Measurements from ENCODE around the gene PCGF6.
"Not testable (repeated sequence)": the region's sequence is repeated elsewhere in the genome, so short reads cannot be mapped to it uniquely, and the experiment has no call there.

PCGF6 gene

DNA sequence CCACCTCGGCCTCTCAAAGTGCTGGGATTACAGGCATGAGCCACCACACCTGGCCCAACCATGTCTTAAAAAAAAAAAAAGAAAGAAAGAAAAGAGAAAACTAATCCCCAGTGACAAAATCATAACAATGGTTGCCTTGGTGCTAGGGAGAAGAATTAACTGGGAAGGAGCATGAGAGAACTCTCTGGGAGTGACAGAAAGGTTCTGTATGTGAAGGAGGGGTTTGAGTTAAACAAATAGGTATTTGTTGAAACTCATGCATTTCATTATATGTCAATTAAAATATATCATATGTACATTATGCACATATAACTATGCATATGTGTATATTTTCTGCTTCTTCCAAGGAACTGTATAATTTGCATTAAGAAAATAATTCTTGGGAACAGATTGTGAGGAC, 40.7 kb downstream of the PCGF6 start:
- no peak for DNase-seq

DNA sequence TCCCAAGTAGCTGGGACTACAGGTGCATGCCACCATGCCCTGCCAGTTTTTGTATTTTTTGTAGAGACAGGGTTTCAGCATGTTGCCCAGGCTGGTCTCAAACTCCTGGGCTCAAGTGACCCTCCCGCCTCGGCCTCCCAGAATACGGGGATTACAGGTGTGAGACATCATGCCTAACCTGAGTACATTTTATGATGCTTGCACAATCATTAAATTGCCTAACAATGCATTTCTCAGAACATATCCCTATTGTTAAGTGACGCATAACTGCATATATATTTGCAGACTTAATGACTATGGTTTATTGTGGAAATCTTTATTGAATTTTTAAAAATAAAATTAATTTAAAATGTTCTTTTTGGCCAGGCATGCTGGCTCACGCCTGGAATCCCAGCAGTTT, 43.3 kb downstream of the PCGF6 start:
- no peak for DNase-seq

DNA sequence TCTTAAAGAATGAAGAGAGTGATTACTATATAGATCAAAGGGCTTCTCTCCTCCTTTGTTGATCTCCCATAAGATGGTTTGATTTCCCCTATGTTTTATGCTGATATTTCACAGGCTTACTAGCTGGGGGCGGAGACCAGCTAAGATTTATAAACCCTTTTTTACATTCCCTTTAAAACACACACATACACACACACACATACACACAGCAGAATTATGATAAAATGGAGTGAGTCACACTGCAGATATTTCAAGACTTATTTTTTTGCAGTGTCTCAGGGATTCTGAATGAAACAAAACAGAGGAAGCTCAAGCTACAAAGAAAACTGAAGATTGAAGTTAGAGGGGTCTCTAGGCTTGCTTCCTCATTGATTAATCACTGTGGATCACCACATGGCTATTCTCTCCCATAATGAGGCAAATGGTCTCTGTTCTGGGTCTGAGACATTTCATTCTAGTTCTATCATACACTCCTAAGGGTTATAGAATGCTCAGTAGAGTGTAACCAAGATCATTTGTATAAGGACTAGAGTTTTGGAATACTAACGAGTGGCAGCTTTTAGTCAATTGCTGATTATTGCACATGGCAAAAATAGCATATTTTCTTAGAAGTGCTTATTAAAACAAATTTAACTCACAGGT, 55.4 kb downstream of the PCGF6 start:
- DNase-seq: no peak

DNA sequence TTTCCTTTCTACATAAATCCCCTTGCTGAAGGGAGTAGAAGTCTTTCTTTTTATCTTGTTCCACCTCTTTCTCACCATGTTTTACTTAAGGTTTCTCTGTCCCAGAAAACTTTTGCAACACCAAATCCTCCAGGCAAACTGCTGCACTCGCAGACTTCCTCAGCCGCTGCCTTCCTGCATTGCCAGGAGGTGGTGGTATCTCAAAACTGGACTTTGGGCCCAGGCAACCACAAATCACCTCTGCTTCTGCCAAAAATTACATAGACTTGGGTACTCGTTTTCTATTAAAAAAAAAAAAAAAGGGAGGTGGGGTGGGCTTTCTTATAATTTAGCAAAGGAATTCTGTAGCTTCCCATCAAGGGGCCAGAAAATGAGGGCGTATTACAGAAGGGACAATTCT, 59.4 kb downstream of the PCGF6 start:
- no peak for DNase-seq

DNA sequence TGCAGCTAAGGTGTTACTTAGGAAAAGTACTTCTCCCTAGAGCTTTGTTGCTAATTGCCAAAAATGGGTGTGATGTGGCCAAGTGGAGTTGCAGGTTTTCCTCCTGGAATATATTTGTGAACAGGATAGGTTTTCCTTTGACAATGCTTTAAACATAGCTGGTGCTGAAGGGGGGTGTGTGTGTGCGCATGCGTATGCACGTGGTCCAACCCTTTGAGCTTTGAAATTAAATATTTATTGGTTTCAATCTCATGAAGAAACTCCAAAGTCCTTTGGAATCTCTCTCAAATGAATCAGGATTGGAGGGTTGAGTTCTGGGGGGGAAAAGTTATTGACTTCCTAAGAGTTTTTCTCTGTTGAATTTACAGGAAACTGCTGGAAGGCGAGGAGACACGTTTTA, 62.9 kb downstream of the PCGF6 start:
- DNase-seq: no peak

DNA sequence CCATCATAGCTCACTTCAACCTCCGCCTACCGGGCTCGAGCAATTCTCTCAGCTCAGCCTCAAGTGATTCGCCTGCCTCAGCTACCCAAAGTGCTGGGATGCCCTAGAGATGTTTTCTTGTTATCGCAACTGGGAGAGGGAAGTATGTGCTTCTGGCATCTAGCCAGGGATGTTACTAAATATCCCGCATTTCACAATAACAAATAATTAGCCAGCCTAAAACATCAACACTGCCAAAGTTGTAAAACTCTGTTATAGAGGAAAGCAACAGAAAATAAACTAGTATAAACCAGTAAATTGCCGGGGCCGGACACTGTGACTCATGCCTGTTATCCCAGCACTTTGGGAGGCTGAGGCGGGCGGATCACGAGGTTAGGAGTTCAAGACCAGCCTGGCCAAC, 66.8 kb downstream of the PCGF6 start:
- no peak for DNase-seq

DNA sequence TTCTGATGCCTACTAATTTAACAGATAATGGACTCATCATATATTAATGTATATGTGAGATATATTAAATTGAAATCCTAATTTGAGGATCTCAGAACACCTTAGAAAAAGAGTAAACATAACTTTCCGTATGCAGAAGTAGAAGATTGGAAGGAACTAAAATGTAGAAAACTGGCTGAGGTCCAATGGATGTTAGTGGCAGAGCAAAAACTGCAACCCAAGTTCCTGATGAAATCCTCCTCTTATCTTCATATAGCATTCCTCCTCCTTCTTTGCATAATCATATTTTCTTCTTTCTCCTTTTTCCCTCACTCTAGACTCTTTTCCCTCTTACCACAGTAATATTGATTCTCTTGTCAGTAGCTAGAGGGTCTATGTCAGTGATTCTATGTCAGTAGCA, 68.0 kb downstream of the PCGF6 start:
- no peak for DNase-seq

DNA sequence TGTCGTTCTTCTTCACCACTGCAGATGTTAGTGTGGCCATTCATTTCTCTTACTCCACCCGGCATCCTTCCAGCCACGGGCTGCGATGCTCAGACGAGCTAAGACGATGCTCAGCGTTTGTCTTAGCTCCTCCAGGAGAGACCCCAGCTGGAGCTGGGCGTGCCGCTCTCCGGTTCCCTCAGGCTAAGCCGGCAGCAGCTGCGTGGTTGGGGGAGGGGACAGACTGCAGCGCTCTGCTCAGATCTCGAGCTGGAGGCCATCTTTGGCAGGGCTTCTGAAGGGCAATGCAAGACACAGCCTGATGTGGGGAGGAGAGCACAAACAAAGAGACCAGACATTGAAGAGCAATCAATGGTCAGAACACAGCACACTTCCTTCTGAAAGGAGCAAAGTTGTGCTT, 69.2 kb downstream of the PCGF6 start:
- peak; percentile 88 for DNase-seq

DNA sequence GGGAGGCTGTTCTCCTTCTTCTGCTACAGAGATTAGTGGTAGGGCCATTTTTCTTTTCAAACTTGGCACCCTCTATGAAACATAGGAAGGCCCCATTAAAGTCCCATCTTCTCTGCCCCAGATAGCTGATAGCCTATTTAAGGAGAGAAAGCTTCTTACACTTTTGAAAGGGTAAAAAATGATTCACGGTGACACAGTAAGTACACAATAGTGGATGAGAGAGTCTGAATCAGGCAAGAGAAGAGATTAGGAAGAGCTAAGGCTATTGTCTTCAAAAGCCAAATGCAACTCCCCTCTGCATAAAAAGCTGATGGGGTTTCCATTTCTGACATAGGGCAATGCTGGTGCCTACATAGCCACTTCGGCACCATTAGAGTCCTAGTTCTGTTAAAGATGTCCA, 70.4 kb downstream of the PCGF6 start:
- peak; percentile 11 for DNase-seq

DNA sequence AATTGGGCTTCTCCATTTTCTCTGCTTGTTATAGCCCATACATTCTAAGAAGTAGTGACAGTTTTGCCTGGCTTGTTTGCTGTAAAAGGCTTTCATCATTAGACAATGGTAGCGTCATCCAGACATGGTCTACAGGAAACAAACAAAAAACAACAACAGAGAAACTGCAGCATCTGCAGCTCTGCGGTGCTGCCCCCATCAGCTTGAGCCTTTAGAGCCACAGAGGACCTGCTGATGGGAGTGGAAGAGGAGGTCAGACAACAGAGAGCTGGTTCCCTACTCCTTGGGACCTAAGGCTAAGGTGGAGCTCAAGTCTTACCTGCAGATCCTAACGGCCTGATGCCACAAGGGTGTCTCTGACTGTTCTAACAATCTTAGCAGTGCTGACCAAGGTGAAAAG, 70.9 kb downstream of the PCGF6 start:
- DNase-seq: peak; percentile 23

DNA sequence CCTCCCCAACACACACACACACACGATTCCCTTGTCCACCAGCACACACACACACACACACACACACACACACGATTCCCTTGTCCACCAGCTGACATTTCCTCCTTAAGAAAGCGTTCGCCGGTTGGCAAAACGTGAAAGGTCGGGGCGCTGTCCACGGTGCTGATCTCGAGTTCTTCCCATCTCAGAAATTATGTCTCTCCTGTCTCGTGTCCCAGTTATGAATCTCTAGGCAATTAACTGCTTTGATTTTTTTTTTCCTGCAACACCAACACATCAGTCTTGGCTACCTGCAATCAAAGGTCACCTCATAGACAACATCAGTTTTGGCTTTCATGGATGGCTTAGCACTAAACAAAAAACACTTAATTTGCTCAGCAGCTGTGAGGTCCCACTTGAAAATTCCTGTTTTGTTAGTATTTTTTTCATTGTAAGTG, 72.1 kb downstream of the PCGF6 start:
- peak; percentile 75 for DNase-seq

DNA sequence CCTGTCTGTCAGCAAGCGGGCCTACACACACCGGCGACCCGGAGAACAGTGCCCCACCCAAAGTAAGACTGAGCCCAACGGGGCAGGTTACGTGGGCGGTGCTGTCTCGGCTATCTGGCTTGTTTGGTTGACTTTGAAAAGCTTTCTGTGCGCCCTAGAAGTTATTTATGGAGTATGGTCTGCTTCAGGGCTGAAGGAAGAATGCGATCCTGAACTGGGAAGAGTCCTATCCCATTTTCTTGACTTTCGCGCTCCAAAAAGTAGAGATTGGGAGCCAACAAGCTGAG, 72.5 kb downstream of the PCGF6 start:
- DNase-seq: no peak

DNA sequence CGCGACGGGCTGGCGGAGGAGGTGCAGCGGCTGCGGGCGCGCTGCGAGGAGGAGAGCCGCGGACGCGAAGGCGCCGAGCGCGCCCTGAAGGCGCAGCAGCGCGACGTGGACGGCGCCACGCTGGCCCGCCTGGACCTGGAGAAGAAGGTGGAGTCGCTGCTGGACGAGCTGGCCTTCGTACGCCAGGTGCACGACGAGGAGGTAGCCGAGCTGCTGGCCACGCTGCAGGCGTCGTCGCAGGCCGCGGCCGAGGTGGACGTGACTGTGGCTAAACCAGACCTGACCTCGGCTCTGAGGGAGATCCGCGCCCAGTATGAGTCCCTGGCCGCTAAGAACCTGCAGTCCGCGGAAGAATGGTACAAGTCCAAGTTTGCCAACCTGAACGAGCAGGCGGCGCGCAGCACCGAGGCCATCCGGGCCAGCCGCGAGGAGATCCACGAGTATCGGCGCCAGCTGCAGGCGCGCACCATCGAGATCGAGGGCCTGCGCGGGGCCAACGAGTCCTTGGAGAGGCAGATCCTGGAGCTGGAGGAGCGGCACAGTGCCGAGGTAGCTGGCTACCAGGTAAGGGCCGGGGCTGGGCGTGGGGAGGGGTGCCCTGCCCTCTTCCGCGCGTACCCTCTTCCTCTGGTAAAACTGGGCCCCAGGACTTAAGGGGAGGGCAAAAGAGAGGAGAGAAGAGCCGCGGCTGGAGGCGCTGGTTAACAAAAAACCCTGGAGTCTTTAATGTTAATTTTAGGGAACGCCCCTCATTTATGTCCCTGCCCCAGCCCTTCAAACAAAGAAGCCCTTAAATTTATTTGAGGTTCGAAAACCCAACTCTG, 73.0 kb downstream of the PCGF6 start:
- peak; percentile 62 for DNase-seq

DNA sequence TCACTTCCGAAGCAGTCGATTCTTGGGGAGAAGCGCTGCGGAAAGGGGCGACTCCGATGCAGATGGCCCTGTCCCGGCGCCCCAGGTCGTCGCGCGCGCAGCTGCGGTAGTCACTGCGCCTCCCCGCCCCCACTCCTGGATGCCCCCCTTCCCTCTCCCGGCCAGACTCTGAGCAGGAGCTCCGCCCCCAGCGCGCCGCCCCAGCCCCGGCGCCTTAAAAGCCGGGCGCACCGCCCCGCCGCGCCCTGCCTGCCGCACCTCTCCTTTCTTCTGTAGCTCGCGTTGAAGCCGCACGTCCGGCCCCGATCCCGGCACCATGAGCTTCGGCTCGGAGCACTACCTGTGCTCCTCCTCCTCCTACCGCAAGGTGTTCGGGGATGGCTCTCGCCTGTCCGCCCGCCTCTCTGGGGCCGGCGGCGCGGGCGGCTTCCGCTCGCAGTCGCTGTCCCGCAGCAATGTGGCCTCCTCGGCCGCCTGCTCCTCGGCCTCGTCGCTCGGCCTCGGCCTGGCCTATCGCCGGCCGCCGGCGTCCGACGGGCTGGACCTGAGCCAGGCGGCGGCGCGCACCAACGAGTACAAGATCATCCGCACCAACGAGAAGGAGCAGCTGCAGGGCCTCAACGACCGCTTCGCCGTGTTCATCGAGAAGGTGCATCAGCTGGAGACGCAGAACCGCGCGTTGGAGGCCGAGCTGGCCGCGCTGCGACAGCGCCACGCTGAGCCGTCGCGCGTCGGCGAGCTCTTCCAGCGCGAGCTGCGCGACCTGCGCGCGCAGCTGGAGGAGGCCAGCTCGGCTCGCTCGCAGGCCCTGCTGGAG, 73.8 kb downstream of the PCGF6 start, which contains the start of gene INA:
Gene INA, plus strand, starts transcription at position 243 of the 817 bp plus-strand sequence. Its CDS starts 74 bp downstream, at position 317.
- peak; percentile 91 for DNase-seq

DNA sequence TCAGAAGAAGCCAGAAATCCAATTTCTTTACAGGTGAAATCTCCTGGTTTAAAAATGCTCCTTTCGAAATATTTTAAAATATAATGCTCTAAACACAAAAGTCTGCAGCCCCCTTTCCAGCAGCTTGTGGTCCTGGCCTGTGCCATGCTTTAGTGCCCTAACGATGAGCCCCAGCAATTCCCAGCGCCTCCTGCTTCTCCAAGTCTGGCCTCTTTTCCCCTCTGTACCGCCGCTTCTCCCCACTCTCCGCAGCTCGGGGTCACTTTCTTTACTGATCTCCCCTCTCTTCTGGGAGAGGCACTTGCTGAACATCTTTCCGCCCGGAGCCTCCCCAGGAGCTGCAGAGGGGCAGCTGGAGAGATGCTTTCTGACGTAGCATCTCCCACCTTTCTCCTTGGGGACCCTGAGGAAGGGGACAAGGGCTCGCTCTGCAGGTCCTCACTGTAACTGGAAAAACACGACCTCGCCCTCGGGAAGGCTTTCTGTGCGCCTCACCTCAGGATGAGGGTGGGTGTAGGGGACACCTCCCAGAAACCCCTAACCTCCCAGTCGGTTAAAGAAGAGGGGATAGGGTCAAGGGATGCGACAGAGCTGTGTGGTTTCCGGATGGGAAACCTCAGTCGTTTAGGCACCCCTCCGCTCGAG, 74.6 kb downstream of the PCGF6 start:
- DNase-seq: no peak

DNA sequence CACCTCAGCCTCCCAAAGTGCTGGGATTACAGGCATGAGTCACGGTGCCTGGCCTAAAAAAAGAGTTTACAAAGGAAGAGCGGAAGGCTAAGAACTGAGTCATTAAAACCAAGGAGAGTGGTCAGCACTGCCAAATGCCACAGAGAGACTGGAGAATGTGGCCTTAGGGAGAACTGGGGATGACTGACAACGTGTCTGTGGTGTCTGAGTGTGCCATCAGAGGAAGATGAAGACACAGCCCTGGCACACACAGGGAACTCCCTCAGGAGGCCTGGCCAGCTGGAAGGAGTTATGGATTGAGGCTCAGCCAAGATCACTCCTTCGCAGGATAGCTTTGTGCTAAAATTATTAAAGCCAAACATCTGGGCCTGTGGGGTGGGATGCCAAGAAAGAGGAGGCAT, 77.9 kb downstream of the PCGF6 start:
- no peak for DNase-seq

DNA sequence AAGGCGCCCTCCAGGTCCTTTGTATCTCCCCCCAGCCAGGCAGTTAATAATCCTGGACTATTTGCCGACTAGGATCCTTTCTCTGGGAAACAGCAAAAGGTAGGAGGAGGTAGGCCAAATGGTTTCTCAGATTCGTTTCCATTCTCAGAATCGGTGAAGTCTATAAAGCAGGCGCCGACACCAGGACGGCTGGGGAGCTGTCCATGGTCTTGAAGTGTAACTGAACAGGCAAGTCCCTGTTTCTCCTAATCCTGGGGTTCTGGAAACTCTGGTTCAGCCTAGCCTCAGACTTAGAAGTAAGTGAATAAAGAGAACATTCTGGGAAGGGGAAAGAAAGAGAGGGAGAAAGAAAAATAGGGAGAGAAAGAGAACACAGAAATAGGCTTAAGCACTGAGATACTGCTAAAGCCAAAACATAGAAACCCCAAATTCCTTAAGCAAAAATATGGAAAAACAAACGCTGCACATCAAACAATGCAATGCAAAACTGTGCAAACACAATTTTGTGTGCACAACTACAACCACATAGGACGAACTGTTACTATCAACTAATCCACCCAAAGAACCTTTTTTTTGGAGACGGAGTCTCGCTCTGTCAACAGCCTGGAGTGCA, 85.1 kb downstream of the PCGF6 start:
- peak; percentile 39 for DNase-seq

DNA sequence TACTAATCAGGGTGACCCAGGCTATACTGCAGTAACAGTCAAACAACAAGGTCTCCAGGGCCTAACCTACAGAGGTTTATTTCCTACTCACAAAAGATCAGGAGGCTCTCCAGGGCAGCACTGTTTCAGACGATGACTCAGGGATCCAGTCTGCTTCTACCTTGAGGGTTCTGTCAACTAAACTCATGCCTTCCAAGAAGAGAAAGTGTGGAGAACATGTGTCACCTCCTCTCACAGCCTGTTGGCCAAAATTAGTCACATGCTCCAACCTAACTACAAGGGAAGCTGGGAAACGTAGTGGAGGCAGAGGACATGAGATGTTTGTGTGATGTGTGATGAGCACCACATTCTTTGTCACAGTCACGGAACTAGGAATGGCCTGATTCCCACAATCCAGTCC, 88.7 kb downstream of the PCGF6 start:
- DNase-seq: no peak

DNA sequence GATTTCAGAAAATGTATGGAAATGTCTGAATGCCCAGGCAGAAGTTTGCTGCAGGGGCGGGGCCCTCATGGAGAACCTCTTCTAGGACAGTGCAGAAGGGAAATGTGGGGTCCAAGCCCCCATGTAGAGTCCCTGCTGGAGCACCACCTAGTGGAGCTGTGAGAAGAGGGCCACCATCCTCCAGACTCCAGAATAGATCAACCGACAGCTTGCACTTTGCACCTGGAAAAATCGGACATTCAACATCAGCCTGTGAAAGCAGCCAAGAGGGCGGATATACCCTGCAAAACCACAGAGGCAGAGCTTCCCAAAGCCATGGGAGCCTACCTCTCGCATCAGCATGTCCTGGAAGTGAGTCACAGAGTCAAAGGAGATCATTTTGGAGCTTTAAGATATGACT, 91.0 kb downstream of the PCGF6 start:
- DNase-seq: no peak

DNA sequence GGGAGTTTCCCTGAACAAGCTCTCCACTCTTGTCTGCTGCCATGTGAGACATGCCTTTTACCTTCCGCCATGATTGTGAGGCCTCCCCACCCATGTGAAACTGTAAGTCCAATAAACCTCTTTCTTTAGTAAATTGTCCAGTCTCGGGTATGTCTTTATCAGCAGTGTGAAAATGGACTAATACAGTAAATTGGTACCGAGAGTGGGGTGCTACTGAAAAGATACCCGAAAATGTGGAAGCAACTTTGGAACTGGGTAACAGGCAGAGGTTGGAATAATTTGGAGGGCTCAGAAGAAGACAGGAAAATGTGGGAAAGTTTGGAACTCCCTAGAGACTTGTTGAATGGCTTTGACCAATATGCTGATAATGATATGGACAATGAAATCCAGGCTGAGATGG, 92.0 kb downstream of the PCGF6 start:
- not testable (repeated sequence) for DNase-seq

DNA sequence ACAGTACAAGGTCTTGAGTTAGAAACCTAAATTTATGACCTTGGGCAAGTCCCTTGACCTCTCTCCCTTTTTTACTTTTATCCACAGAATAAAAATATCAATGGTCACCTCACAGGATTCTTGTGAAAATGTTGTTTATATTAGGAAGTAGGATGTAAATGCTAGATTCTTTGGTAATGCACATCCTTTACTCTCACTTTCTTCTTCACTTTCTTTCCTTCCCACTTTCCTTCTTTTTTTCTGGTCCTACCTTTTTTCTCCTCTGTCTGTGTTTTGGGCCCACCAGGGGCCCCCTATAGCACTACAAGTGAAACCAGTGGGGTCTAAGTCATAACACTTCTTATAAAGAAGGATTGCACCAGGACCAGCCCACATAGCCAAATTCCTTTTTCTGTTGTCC, 93.1 kb downstream of the PCGF6 start:
- DNase-seq: no peak

DNA sequence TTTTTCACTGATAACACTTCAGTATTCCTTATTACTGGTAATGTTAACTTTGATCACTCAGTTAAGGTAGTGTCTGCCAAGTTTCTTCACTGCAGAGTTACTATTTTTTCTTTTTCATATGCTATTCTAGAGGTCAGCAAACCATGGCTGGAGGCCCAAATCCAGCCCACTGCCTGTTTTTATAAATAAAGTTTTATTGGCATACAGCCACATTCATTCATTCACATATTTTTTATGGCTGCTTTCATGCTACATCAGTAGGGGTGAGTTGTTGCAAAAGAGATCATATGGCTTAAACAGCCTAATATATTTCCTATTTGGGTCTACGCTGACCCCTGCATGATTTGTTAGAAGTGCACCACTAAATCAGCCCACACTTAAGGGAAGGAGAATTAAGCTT, 94.3 kb downstream of the PCGF6 start:
- DNase-seq: no peak

Measured in retina (tissue), 1 donor.